GM12878 (cell line): Measurements from ENCODE around the gene USH2A. TPM values are rescaled to one million over a fixed set of nuclear protein-coding genes. Genes with fewer than 3 reads are reported as not detected.

Experiments
- ATAC-seq: fragments of 200-7000 bp; cut with Tn5 transposase; 3 replicates; pipeline ENCODE4 v1.9.1; 2020; ENCODE audit warnings: mild to moderate bottlenecking, moderate library complexity
- BruUV-seq: library from RNA; stranded (reverse); fragments of 400-500 nt; replicated peaks from 2 replicates; lab custom pipeline; 2021; lab: Mats Ljungman, UMichigan
- CTCF ChIA-PET: fragments of 300-600 bp; sonication (Branson Sonifier 250); formaldehyde crosslinking; extraction: SDS; loops from one replicate; lab custom pipeline; 2021; ENCODE audit warnings: inconsistent platforms; lab: Yijun Ruan, JAX
- POLR2A ChIA-PET: fragments of 350-600 bp; formaldehyde crosslinking; extraction: SDS; loops from one replicate; lab custom pipeline; 2021; ENCODE audit warnings: inconsistent platforms; lab: Charles Lee
- RAD21 ChIA-PET: fragments of 300-600 bp; sonication (Branson Sonifier 250); formaldehyde crosslinking; loops from one replicate; lab custom pipeline; 2023; ENCODE audit warnings: antibody characterized with exemption; ENCODE audit not compliant: unreplicated experiment; lab: Charles Lee
- SMC1A ChIA-PET: fragments of 300-600 bp; sonication (Branson Sonifier 250); formaldehyde crosslinking; loops from one replicate; lab custom pipeline; 2023; ENCODE audit not compliant: unreplicated experiment, uncharacterized antibody; lab: Charles Lee
- DNase-seq: peaks from one replicate; pipeline ENCODE4 v3.0.0-alpha.2; 2011; ENCODE audit warnings: low read depth, low spot score
- FAIRE-seq: peaks from 3 replicates; lab custom pipeline; 2011; peaks lifted over from hg19 to GRCh38; lab: Jason Lieb, UNC
- H2AFZ ChIP-seq: 2 replicates; pipeline ENCODE4 v1.6.0; 2011; ENCODE audit warnings: low read depth, low read length, control low read depth; ENCODE audit not compliant: control insufficient read depth
- H3K27ac ChIP-seq: 2 replicates; pipeline ENCODE4 v1.5.1; 2011; ENCODE audit warnings: control low read depth; ENCODE audit not compliant: control insufficient read depth, insufficient read depth
- H3K27me3 ChIP-seq, 2 experiments: replicated peaks in 1 of 2; 2 replicates each; pipeline versions ENCODE4 v1.6.0 to v1.6.1; 2011; ENCODE audit warnings: low read length in 1 of 2; ENCODE audit not compliant: control insufficient read depth in 2 of 2, insufficient read depth in 2 of 2
- H3K36me3 ChIP-seq, 2 experiments: 2 replicates each; pipeline ENCODE4 v1.5.1; 2011; ENCODE audit warnings: low read length in 1 of 2; ENCODE audit not compliant: control insufficient read depth in 2 of 2, insufficient read depth in 2 of 2
- H3K4me1 ChIP-seq: 2 replicates; pipeline ENCODE4 v1.6.1; 2011; ENCODE audit warnings: mild to moderate bottlenecking, low read length, moderate library complexity, mixed read lengths; ENCODE audit not compliant: control insufficient read depth, insufficient read depth
- H3K4me2 ChIP-seq: 2 replicates; pipeline ENCODE4 v1.6.0; 2011; ENCODE audit warnings: control low read depth; ENCODE audit not compliant: control insufficient read depth, insufficient read depth
- H3K4me3 ChIP-seq: fragments of 200-600 bp; sonication (generic); 2 replicates; pipeline ENCODE4 v1.5.1; 2016
- H3K79me2 ChIP-seq: 2 replicates; pipeline ENCODE4 v1.6.0; 2011; ENCODE audit warnings: low read length; ENCODE audit not compliant: control insufficient read depth, insufficient read depth
- H3K9ac ChIP-seq: 2 replicates; pipeline ENCODE4 v1.8.0; 2011; ENCODE audit warnings: low read length, control low read depth, mixed read lengths; ENCODE audit not compliant: control insufficient read depth, insufficient read depth
- H3K9me3 ChIP-seq: replicated peaks from 3 replicates; pipeline ENCODE4 v1.5.1; 2011; ENCODE audit warnings: mild to moderate bottlenecking, low read length; ENCODE audit not compliant: control insufficient read depth, insufficient read depth
- H4K20me1 ChIP-seq: 2 replicates; pipeline ENCODE4 v1.6.0; 2011; ENCODE audit not compliant: control insufficient read depth, insufficient read depth
- HDAC6 ChIP-seq: fragments of 200-600 bp; sonication (generic); IDR thresholded peaks from one replicate; pipeline ENCODE4 v1.8.0; 2017; ENCODE audit warnings: antibody characterized with exemption; ENCODE audit not compliant: unreplicated experiment
- IKZF2 ChIP-seq, 2 experiments: fragments of 450-650 bp; IDR thresholded peaks; 2 replicates each; pipeline ENCODE4 v1.6.1; 2017; ENCODE audit warnings: mild to moderate bottlenecking in 2 of 2, moderate library complexity in 2 of 2
- JUND ChIP-seq: IDR thresholded peaks from 2 replicates; pipeline ENCODE4 v1.6.1; 2012; ENCODE audit warnings: low read depth, mild to moderate bottlenecking, low read length, improper control_type of control experiment, moderate library complexity
- MEF2A ChIP-seq: IDR thresholded peaks from 2 replicates; pipeline ENCODE4 v1.6.1; 2011; ENCODE audit warnings: low read depth, mild to moderate bottlenecking, low read length, moderate library complexity; ENCODE audit not compliant: insufficient read depth
- MEF2B ChIP-seq: fragments of 450-650 bp; IDR thresholded peaks from 2 replicates; pipeline ENCODE4 v1.6.1; 2018; ENCODE audit warnings: mild to moderate bottlenecking, moderate library complexity; ENCODE audit not compliant: partially characterized antibody, poor library complexity, severe bottlenecking
- MYC ChIP-seq: IDR thresholded peaks from 2 replicates; pipeline ENCODE4 v1.6.1; 2011; ENCODE audit warnings: mild to moderate bottlenecking, low read length, moderate library complexity, inconsistent platforms; ENCODE audit not compliant: insufficient read depth, insufficient replicate concordance, insufficient read length, severe bottlenecking
- PAX5 ChIP-seq: IDR thresholded peaks from 2 replicates; pipeline ENCODE4 v1.6.1; 2011; ENCODE audit warnings: low read depth, low read length, borderline replicate concordance
- YBX1 ChIP-seq: fragments of 450-650 bp; IDR thresholded peaks from 2 replicates; pipeline ENCODE4 v1.6.1; 2016; ENCODE audit warnings: antibody characterized with exemption
- ZNF217 ChIP-seq: fragments of 450-650 bp; IDR thresholded peaks from 2 replicates; pipeline ENCODE4 v1.6.1; 2017; ENCODE audit warnings: antibody characterized with exemption, mild to moderate bottlenecking
- ZNF24 ChIP-seq: fragments of 450-650 bp; IDR thresholded peaks from 2 replicates; pipeline ENCODE4 v1.6.1; 2017; ENCODE audit warnings: antibody characterized with exemption, mild to moderate bottlenecking
- ZSCAN29 ChIP-seq: fragments of 450-650 bp; IDR thresholded peaks from 2 replicates; pipeline ENCODE4 v1.6.1; 2017; ENCODE audit warnings: mild to moderate bottlenecking, moderate library complexity
- WGBS: methylation state at CpG from one replicate; pipeline ENCODE4 v1.1.6; 2016; ENCODE audit warnings: low lambda C conversion rate; ENCODE audit not compliant: insufficient replicate concordance, insufficient coverage; ENCODE audit errors: missing lambda C conversion rate; 5-methylcytosine and 5-hydroxymethylcytosine counted together
- in situ Hi-C: fragments of 300-500 bp; cut with MboI; formaldehyde crosslinking; loops from 9 replicates; pipeline ENCODE4 v1.14.3; 2018; ENCODE audit warnings: mixed read lengths
- intact Hi-C: fragments of 100-400 bp; cut with micrococcal nuclease; formaldehyde crosslinking; loops from one replicate; pipeline ENCODE4 v1.14.2; 2022; ENCODE audit not compliant: unreplicated experiment
- polyA plus RNA-seq, 11 experiments: library from polyadenylated mRNA; depleted of rRNA in 4 of 11; unstranded in 6 of 11; stranded (reverse) in 5 of 11; fragments of >200 nt; fragmentation: Nextera tagmentation in 4 of 11; fragmentation: Illumina TruSeq in 1 of 11; extraction: Ambion mirVana in 4 of 11; extraction: Trizol in 1 of 11; gene quantifications; 1 replicate in 1 of 11; 2 replicates in 10 of 11; pipeline versions ENCODE4 v1.2.1 to v1.2.3, GENCODE V29; 2011 to 2016; ENCODE audit warnings: inconsistent platforms in 2 of 11, missing spikeins in 2 of 11, low read depth in 1 of 11
- total RNA-seq, 4 experiments: library from RNA; depleted of rRNA in 3 of 4; stranded (reverse); fragments of >200 nt in 3 of 4; fragmentation: Illumina TruSeq in 1 of 4; extraction: Trizol in 1 of 4; gene quantifications; 2 replicates each; pipeline versions ENCODE4 v1.2.1 to v1.2.3, GENCODE V29; 2013 to 2021
- TF ChIP-seq, protein P1 (sequence below): fragments of 450-650 bp; IDR thresholded peaks from 2 replicates; pipeline ENCODE4 v1.6.1; 2017; ENCODE audit warnings: mild to moderate bottlenecking, moderate library complexity

Gene USH2A
- total and polyA plus RNA-seq, 10 of the 15 experiments (the other 5 are each of a cell fraction or from before 2014, with no cell fraction given): under 0.01 to 0.20 (median 0.01) TPM; not detected in 2

DNA sequence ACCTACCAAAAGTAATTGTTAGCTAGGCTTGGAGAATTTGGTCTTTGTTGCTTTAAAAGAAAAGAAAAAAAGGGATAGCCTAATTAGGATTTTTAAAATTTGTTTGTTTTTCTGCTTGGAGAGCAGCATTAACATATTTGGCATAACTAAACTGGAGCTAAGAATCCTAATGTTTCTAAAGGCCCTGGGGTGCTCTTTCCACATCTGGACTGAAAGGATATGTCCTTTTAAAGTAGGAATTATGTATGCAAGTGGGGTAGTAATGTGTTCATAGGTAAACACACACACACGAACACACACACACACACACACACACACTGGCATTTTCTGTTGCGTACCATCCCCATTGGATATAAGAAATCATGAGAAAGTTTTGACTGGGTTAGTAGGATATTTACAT, 742.2 kb downstream of the USH2A start:
- in situ Hi-C loops: no loop called here
- H3K36me3 ChIP-seq: no peaks in the 10 kb centered on the region
- H4K20me1 ChIP-seq: no peaks in the 10 kb centered on the region
- no peak for TF ChIP-seq ZNF217
- TF ChIP-seq PAX5: no peak
- TF ChIP-seq IKZF2 (IDR thresholded peaks at IDR 0.05): no peak
- TF ChIP-seq HDAC6: no peak
- TF ChIP-seq ZNF24: no peak
- TF ChIP-seq MEF2A: no peak
- no peak for TF ChIP-seq YBX1
- no peak for TF ChIP-seq MYC
- no peak for TF ChIP-seq JUND
- TF ChIP-seq MEF2B: no peak
- no peak for TF ChIP-seq ZSCAN29
- TF ChIP-seq, protein P1, sequence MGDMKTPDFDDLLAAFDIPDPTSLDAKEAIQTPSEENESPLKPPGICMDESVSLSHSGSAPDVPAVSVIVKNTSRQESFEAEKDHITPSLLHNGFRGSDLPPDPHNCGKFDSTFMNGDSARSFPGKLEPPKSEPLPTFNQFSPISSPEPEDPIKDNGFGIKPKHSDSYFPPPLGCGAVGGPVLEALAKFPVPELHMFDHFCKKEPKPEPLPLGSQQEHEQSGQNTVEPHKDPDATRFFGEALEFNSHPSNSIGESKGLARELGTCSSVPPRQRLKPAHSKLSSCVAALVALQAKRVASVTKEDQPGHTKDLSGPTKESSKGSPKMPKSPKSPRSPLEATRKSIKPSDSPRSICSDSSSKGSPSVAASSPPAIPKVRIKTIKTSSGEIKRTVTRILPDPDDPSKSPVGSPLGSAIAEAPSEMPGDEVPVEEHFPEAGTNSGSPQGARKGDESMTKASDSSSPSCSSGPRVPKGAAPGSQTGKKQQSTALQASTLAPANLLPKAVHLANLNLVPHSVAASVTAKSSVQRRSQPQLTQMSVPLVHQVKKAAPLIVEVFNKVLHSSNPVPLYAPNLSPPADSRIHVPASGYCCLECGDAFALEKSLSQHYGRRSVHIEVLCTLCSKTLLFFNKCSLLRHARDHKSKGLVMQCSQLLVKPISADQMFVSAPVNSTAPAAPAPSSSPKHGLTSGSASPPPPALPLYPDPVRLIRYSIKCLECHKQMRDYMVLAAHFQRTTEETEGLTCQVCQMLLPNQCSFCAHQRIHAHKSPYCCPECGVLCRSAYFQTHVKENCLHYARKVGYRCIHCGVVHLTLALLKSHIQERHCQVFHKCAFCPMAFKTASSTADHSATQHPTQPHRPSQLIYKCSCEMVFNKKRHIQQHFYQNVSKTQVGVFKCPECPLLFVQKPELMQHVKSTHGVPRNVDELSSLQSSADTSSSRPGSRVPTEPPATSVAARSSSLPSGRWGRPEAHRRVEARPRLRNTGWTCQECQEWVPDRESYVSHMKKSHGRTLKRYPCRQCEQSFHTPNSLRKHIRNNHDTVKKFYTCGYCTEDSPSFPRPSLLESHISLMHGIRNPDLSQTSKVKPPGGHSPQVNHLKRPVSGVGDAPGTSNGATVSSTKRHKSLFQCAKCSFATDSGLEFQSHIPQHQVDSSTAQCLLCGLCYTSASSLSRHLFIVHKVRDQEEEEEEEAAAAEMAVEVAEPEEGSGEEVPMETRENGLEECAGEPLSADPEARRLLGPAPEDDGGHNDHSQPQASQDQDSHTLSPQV: no peak
- ChIA-PET RAD21 (no interaction called here), POLR2A (no interaction called here), SMC1A (interaction anchor here (0.7 kb wide), 2 partner anchors 12 to 62 kb away, joined by 3 read pairs; no protein-coding TSS in a partner anchor), CTCF (interaction anchor here (0.7 to 0.8 kb wide), 2 partner anchors 33 to 42 kb away, joined by 3 read pairs; no protein-coding TSS in a partner anchor)
- ATAC-seq (no peak), FAIRE-seq (no peak), DNase-seq (no peak)
- intact Hi-C loops: no loop called here
- no peak overlapping the region for H2AFZ ChIP-seq
- no peak overlapping the region for H3K4me3 ChIP-seq
- H3K4me2 ChIP-seq: no peak overlapping the region
- no peaks in the 10 kb centered on the region for H3K27me3 ChIP-seq
- 0% methylated on average over 2 of the region's 2 CpGs for WGBS
- H3K9me3 ChIP-seq: no peaks in the 10 kb centered on the region
- no peaks in the 10 kb centered on the region for H3K4me1 ChIP-seq
- no peak overlapping the region for H3K27ac ChIP-seq
- BruUV-seq: no TSS peak
- H3K79me2 ChIP-seq: no peaks in the 10 kb centered on the region
- H3K9ac ChIP-seq: no peak overlapping the region
